HFFc6 (cell line): ENCODE measurements around the gene SYCE3. TPM values are rescaled to one million over a fixed set of nuclear protein-coding genes. Genes with fewer than 3 reads are reported as not detected.

Source experiments
- DNase-seq: peaks from one replicate; pipeline ENCODE4 v3.0.0-alpha.2; 2018
- H3K27ac Mint-ChIP-seq: 2 replicates; pipeline ENCODE4 v1.8.0; 2020; ENCODE audit warnings: mild to moderate bottlenecking, mixed read lengths
- H3K27me3 Mint-ChIP-seq: 2 replicates; pipeline ENCODE4 v1.8.0; 2021; ENCODE audit warnings: mild to moderate bottlenecking, moderate library complexity, mixed read lengths; ENCODE audit not compliant: insufficient read depth
- H3K36me3 Mint-ChIP-seq: 2 replicates; pipeline ENCODE4 v1.8.0; 2021; ENCODE audit warnings: low read depth, mixed read lengths
- H3K4me1 Mint-ChIP-seq: 2 replicates; pipeline ENCODE4 v1.8.0; 2020; ENCODE audit warnings: low read depth, mixed read lengths
- H3K4me3 Mint-ChIP-seq: 2 replicates; pipeline ENCODE4 v1.8.0; 2020; ENCODE audit warnings: mild to moderate bottlenecking, moderate library complexity, mixed read lengths
- H3K9me3 Mint-ChIP-seq: 2 replicates; pipeline ENCODE4 v1.8.0; 2020; ENCODE audit warnings: mild to moderate bottlenecking, mixed read lengths
- CTCF ChIP-seq: fragments of 200-600 bp; sonication (generic); IDR thresholded peaks from 2 replicates; pipeline ENCODE4 v1.5.0; 2021; ENCODE audit warnings: antibody characterized with exemption, mild to moderate bottlenecking
- total RNA-seq, 6 experiments: library from RNA; stranded (reverse); fragmentation: NEBNext Ultra II Directional; extraction: Animal tissue kit (Norgen Biotek cat#: 25700); gene quantifications; 2 replicates in 1 of 6; 3 replicates in 5 of 6; pipeline ENCODE4 v1.2.3, GENCODE V29; 2021

Gene SYCE3
- total RNA-seq, 6 experiments from 2014 or later, result not detected

GRCh38 chr22:50560034-50560433 is 2.7 kb downstream of the SYCE3 start:
- H3K4me1 Mint-ChIP-seq, result peaks cover 9% of the 10 kb centered on the region

GRCh38 chr22:50556703-50557102 is 6.0 kb downstream of the SYCE3 start:
- Mint-ChIP-seq H3K27me3 (peaks cover 23% of the 10 kb centered on the region), H3K36me3 (no peaks in the 10 kb centered on the region), H3K4me3 (no peak overlapping the region), H3K27ac (no peak overlapping the region), H3K4me1 (no peaks in the 10 kb centered on the region), H3K9me3 (no peaks in the 10 kb centered on the region)
- DNase-seq, result no peak
- no peak for TF ChIP-seq CTCF

More at GRCh38 chr22:50560034-50560433, 2.7 kb downstream of the SYCE3 start:
- Mint-ChIP-seq H3K4me3 (no peak overlapping the region), H3K36me3 (no peaks in the 10 kb centered on the region), H3K27ac (no peak overlapping the region), H3K9me3 (no peaks in the 10 kb centered on the region), H3K27me3 (peaks cover 24% of the 10 kb centered on the region)
- DNase-seq, result no peak
- no peak for TF ChIP-seq CTCF

- DNase-seq, result no peak
- Mint-ChIP-seq H3K9me3 (no peaks in the 10 kb centered on the region), H3K4me3 (no peak overlapping the region), H3K36me3 (no peaks in the 10 kb centered on the region), H3K4me1 (no peaks in the 10 kb centered on the region), H3K27ac (no peak overlapping the region), H3K27me3 (peaks cover 32% of the 10 kb centered on the region)
- TF ChIP-seq CTCF, result no peak
These were observed 9.4 kb downstream of the SYCE3 start for GRCh38 chr22:50553310-50553709.

- no peaks in the 10 kb centered on the region for H3K36me3 Mint-ChIP-seq
- H3K27me3 Mint-ChIP-seq, result peaks cover 40% of the 10 kb centered on the region
- TF ChIP-seq CTCF, result no peak
- no peaks in the 10 kb centered on the region for H3K4me1 Mint-ChIP-seq
- no peak for DNase-seq
- H3K9me3 Mint-ChIP-seq, result no peaks in the 10 kb centered on the region
- no peak overlapping the region for H3K27ac Mint-ChIP-seq
- H3K4me3 Mint-ChIP-seq, result no peak overlapping the region
These were observed 11.5 kb downstream of the SYCE3 start for GRCh38 chr22:50551160-50551752.

GRCh38 chr22:50550395-50550794 is 12.3 kb downstream of the SYCE3 start:
- no peak for TF ChIP-seq CTCF

More at GRCh38 chr22:50550395-50550794, 12.3 kb downstream of the SYCE3 start:
- H3K9me3 Mint-ChIP-seq, result no peaks in the 10 kb centered on the region
- H3K27me3 Mint-ChIP-seq, result peaks cover 43% of the 10 kb centered on the region
- no peak overlapping the region for H3K27ac Mint-ChIP-seq
- DNase-seq, result no peak
- H3K4me3 Mint-ChIP-seq, result no peak overlapping the region
- H3K4me1 Mint-ChIP-seq, result no peaks in the 10 kb centered on the region
- no peaks in the 10 kb centered on the region for H3K36me3 Mint-ChIP-seq
